Natural killer cell (primary cell): Measurements from ENCODE around the gene NEUROD6. TPM values are rescaled to one million over a fixed set of nuclear protein-coding genes. Genes with fewer than 3 reads are reported as not detected.

Experiments used
- ATAC-seq, 3 donors: fragments of 150-1000 bp in 2 of 3; fragments of 200-7000 bp in 1 of 3; cut with Tn5 transposase; 1 replicate in 1 of 3; 2 replicates in 2 of 3; pipeline ENCODE4 v1.10.0; 2021; ENCODE audit warnings: mild to moderate bottlenecking in 2 of 3, moderate library complexity in 2 of 3
- DNase-seq, 2 donors: peaks; one replicate each; pipeline versions ENCODE4 v3.0.0 to v3.0.0-alpha.2; 2013 to 2021; ENCODE audit warnings: mixed read lengths in 1 of 2
- H3K27ac ChIP-seq: one replicate; pipeline ENCODE4 v1.5.1; 2013; ENCODE audit warnings: mild to moderate bottlenecking, low read length
- H3K27me3 ChIP-seq: one replicate; pipeline ENCODE4 v1.6.1; 2013; ENCODE audit warnings: low read length; ENCODE audit not compliant: control insufficient read depth, insufficient read depth
- H3K36me3 ChIP-seq: one replicate; pipeline ENCODE4 v1.6.1; 2013; ENCODE audit warnings: low read length; ENCODE audit not compliant: control insufficient read depth, insufficient read depth
- H3K4me1 ChIP-seq: one replicate; pipeline ENCODE4 v1.6.1; 2013; ENCODE audit warnings: low read length; ENCODE audit not compliant: control insufficient read depth, insufficient read depth
- H3K4me3 ChIP-seq: one replicate; pipeline ENCODE4 v1.5.1; 2013; ENCODE audit warnings: low read length
- H3K9me3 ChIP-seq: one replicate; pipeline ENCODE4 v1.6.1; 2013; ENCODE audit warnings: low read length; ENCODE audit not compliant: control insufficient read depth, insufficient read depth
- H3K27ac Mint-ChIP-seq, 2 donors: one replicate each; pipeline ENCODE4 v1.8.0; 2022; ENCODE audit warnings: mild to moderate bottlenecking in 2 of 2, mixed read lengths in 2 of 2, moderate library complexity in 1 of 2
- H3K27me3 Mint-ChIP-seq, 2 donors: one replicate each; pipeline ENCODE4 v1.8.0; 2022; ENCODE audit warnings: low read depth in 2 of 2, mixed read lengths in 2 of 2
- H3K36me3 Mint-ChIP-seq: one replicate; pipeline ENCODE4 v1.8.0; 2022; ENCODE audit warnings: mixed read lengths
- H3K4me1 Mint-ChIP-seq, 2 donors: one replicate each; pipeline ENCODE4 v1.8.0; 2022; ENCODE audit warnings: mixed read lengths in 2 of 2
- H3K4me3 Mint-ChIP-seq: one replicate; pipeline ENCODE4 v1.8.0; 2022; ENCODE audit warnings: mild to moderate bottlenecking, moderate library complexity, mixed read lengths
- H3K9me3 Mint-ChIP-seq, 2 donors: one replicate each; pipeline ENCODE4 v1.8.0; 2022; ENCODE audit warnings: mixed read lengths in 2 of 2
- WGBS: methylation state at CpG from one replicate; pipeline ENCODE4 v1.1.7; 2013; ENCODE audit warnings: missing lambda C conversion rate; ENCODE audit not compliant: insufficient coverage; 5-methylcytosine and 5-hydroxymethylcytosine counted together
- intact Hi-C: fragments of 100-400 bp; cut with micrococcal nuclease; formaldehyde crosslinking; loops from one replicate; pipeline ENCODE4 v1.14.2; 2022
- total RNA-seq, 4 donors: library from RNA; stranded (reverse); fragments of 120-200 nt in 1 of 4; gene quantifications; one replicate each; pipeline versions ENCODE4 v1.2.3 to v1.2.4, GENCODE V29; 2013 to 2022
- TF ChIP-seq, protein P1 (sequence below): fragments of 200-600 bp; IDR thresholded peaks from one replicate; pipeline ENCODE4 v1.8.0; 2022; ENCODE audit warnings: antibody characterized with exemption

Gene NEUROD6
- total RNA-seq, 3 donors from 2014 or later (not counting 1 experiment from before 2014, with no cell fraction given), result not detected

DNA sequence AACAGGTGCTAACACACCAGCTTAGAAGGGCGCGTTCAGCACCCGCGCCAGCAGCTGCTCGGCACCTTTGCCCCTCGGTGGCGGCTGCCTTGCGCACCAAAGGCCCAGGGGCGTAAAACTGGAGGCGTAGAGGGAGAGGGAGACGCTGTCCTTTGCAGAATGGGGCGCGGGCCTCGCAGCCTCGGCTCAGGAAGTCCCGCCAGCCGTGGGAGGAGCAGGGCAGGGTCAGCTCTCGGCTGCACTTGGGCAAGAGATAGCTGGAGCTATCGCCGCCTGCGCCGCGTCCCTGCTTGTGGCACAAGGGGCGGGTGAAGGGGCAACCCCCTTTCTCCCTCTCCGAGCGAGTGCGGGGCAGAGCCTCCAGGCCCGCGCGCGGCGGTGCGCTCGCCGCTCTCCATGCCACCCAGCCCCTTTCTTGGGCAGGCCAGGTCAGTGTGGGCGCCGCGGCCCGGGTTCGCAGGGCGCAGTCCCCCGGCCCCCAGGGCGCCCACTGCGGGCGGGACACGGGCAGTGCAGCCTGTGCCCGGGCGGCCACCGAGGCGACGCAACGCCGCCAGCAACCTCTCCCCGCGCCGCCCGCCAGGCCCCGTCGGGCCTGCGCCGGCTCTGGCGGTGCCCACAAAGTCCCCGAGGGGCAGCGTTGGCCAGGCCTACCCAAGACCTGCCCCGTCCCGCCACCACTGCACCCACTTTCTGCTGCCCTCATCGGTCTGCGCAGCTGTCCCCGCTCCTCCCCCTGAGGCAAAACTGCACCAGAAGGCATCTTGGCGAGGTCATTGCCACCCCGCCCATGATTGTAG lies 4.1 kb downstream of the NEUROD6 start:
- 16% methylated on average over 71 of the region's 71 CpGs for WGBS
- no peaks in the 10 kb centered on the region for H3K4me1 ChIP-seq
- H3K4me3 ChIP-seq, result no peak overlapping the region
- DNase-seq (no peak), ATAC-seq (no peak)
- no peaks in the 10 kb centered on the region for H3K9me3 ChIP-seq
- H3K36me3 Mint-ChIP-seq, result no peaks in the 10 kb centered on the region
- no peaks in the 10 kb centered on the region for H3K9me3 Mint-ChIP-seq
- TF ChIP-seq, protein P1, sequence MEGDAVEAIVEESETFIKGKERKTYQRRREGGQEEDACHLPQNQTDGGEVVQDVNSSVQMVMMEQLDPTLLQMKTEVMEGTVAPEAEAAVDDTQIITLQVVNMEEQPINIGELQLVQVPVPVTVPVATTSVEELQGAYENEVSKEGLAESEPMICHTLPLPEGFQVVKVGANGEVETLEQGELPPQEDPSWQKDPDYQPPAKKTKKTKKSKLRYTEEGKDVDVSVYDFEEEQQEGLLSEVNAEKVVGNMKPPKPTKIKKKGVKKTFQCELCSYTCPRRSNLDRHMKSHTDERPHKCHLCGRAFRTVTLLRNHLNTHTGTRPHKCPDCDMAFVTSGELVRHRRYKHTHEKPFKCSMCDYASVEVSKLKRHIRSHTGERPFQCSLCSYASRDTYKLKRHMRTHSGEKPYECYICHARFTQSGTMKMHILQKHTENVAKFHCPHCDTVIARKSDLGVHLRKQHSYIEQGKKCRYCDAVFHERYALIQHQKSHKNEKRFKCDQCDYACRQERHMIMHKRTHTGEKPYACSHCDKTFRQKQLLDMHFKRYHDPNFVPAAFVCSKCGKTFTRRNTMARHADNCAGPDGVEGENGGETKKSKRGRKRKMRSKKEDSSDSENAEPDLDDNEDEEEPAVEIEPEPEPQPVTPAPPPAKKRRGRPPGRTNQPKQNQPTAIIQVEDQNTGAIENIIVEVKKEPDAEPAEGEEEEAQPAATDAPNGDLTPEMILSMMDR, result no peak
- no peaks in the 10 kb centered on the region for H3K36me3 ChIP-seq
- no peak overlapping the region for H3K27ac ChIP-seq
- intact Hi-C loops, result no loop called here
- H3K27ac Mint-ChIP-seq, result no peak overlapping the region
- no peak overlapping the region for H3K4me3 Mint-ChIP-seq
- H3K27me3 Mint-ChIP-seq, result peaks cover 20 to 30% of the 10 kb centered on the region in 2 donors
- H3K4me1 Mint-ChIP-seq, result no peaks in the 10 kb centered on the region
- peaks cover 8% of the 10 kb centered on the region for H3K27me3 ChIP-seq

- H3K27me3 ChIP-seq, result peaks cover 8% of the 10 kb centered on the region
- H3K36me3 ChIP-seq, result no peaks in the 10 kb centered on the region
- ATAC-seq (no peak), DNase-seq (no peak)
- no peak overlapping the region for H3K4me3 Mint-ChIP-seq
- H3K27ac Mint-ChIP-seq, result no peak overlapping the region
- intact Hi-C loops, result no loop called here
- H3K27me3 Mint-ChIP-seq, result peaks cover 20 to 26% of the 10 kb centered on the region in 2 donors
- TF ChIP-seq, protein P1, result no peak
- H3K4me3 ChIP-seq, result no peak overlapping the region
- no peaks in the 10 kb centered on the region for H3K9me3 Mint-ChIP-seq
- no peaks in the 10 kb centered on the region for H3K4me1 ChIP-seq
- no peaks in the 10 kb centered on the region for H3K9me3 ChIP-seq
- 20% methylated on average over 12 of the region's 12 CpGs for WGBS
- no peaks in the 10 kb centered on the region for H3K4me1 Mint-ChIP-seq
- H3K36me3 Mint-ChIP-seq, result no peaks in the 10 kb centered on the region
- no peak overlapping the region for H3K27ac ChIP-seq
Measured at GRCh38 chr7:31335884-31336201, 4.7 kb downstream of the NEUROD6 start.

- 68% methylated on average over 16 of the region's 16 CpGs for WGBS
- Mint-ChIP-seq H3K4me3 (no peak overlapping the region), H3K27ac (no peak overlapping the region), H3K27me3 (peaks cover 18 to 26% of the 10 kb centered on the region in 2 donors), H3K36me3 (no peaks in the 10 kb centered on the region), H3K9me3 (peaks cover 0 to under 1% of the 10 kb centered on the region in 2 donors), H3K4me1 (no peaks in the 10 kb centered on the region)
- H3K4me3 ChIP-seq, result no peak overlapping the region
- ATAC-seq (no peak), DNase-seq (no peak)
- intact Hi-C loops, result no loop called here
- H3K27me3 ChIP-seq, result peaks cover 8% of the 10 kb centered on the region
- H3K36me3 ChIP-seq, result no peaks in the 10 kb centered on the region
- no peaks in the 10 kb centered on the region for H3K4me1 ChIP-seq
- no peaks in the 10 kb centered on the region for H3K9me3 ChIP-seq
- no peak overlapping the region for H3K27ac ChIP-seq
- TF ChIP-seq, protein P1, result no peak
Measured at GRCh38 chr7:31335161-31335856, 5.2 kb downstream of the NEUROD6 start.
